HL-60 (cell line): ENCODE results near the gene ZNF804A.

Source experiments
- DNase-seq, 2 experiments: peaks; one replicate each; pipeline ENCODE4 v3.0.0-alpha.2; 2010 to 2020; ENCODE audit warnings: low read depth in 1 of 2, low spot score in 1 of 2
- H3K27ac ChIP-seq: fragments of 250-450 bp; sonication (Bioruptor Pico); replicated peaks from 2 replicates; pipeline ENCODE4 v1.5.1; 2020; ENCODE audit warnings: mild to moderate bottlenecking, moderate library complexity
- H3K27me3 ChIP-seq: fragments of 250-450 bp; sonication (Bioruptor Pico); 2 replicates; pipeline ENCODE4 v1.5.1; 2021; ENCODE audit warnings: mild to moderate bottlenecking, moderate library complexity; ENCODE audit not compliant: insufficient read depth, poor library complexity, severe bottlenecking
- H3K4me3 ChIP-seq: replicated peaks from 2 replicates; pipeline ENCODE4 v1.5.1; 2011; ENCODE audit warnings: mild to moderate bottlenecking, control low read depth, low read length; ENCODE audit not compliant: insufficient read depth
- GABPA ChIP-seq: IDR thresholded peaks from 2 replicates; pipeline ENCODE4 v1.6.1; 2012; ENCODE audit warnings: low read depth
- POLR2AphosphoS5 ChIP-seq: IDR thresholded peaks from 2 replicates; pipeline ENCODE4 v1.6.1; 2012; ENCODE audit warnings: low read depth
- SPI1 ChIP-seq: IDR thresholded peaks from 2 replicates; pipeline ENCODE4 v1.6.1; 2012; ENCODE audit warnings: low read depth, mild to moderate bottlenecking, borderline replicate concordance
- TF ChIP-seq, protein P1 (sequence below): IDR thresholded peaks from one replicate; pipeline ENCODE4 v1.5.1; 2011; ENCODE audit warnings: low read length, control low read depth, inconsistent platforms; ENCODE audit not compliant: insufficient read depth
- TF ChIP-seq, protein P2 (sequence below): IDR thresholded peaks from 2 replicates; pipeline ENCODE4 v1.6.1; 2012; ENCODE audit warnings: low read depth; ENCODE audit not compliant: insufficient replicate concordance

ZNF804A gene

DNA sequence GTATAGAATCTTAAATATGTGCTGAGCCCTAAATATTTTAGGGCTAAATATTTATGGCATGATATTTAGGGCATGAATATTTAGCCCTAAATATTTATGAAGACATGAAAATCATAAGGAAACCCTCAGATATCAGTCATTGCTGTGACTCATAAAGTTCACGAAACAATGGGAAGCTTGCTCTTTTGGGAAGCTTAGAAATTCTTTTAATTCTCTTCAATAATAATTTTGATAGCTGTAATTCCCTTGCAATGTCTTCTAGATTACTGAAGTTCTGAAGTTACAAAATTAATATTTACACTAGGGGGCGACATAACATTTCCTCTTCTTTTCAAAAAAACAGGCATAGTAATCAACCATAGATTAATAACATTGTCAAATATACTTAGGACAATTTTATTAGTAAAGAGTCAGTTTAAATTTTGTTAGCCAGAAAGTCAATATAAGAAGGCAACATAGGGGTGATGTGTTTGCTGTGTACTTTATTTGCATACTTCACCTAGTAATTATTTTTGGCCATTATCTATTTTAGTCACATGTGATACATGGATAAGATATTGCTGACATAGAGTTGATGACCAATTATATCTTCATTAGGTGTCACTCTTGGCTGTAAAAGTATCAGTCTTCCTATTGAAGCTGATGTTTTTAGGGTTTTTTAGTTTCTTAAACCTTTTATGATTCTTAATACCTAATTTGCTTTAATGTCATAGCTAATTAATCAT lies 13.2 kb downstream of the ZNF804A start:
- TF ChIP-seq, protein P1, sequence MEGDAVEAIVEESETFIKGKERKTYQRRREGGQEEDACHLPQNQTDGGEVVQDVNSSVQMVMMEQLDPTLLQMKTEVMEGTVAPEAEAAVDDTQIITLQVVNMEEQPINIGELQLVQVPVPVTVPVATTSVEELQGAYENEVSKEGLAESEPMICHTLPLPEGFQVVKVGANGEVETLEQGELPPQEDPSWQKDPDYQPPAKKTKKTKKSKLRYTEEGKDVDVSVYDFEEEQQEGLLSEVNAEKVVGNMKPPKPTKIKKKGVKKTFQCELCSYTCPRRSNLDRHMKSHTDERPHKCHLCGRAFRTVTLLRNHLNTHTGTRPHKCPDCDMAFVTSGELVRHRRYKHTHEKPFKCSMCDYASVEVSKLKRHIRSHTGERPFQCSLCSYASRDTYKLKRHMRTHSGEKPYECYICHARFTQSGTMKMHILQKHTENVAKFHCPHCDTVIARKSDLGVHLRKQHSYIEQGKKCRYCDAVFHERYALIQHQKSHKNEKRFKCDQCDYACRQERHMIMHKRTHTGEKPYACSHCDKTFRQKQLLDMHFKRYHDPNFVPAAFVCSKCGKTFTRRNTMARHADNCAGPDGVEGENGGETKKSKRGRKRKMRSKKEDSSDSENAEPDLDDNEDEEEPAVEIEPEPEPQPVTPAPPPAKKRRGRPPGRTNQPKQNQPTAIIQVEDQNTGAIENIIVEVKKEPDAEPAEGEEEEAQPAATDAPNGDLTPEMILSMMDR, result no peak
- TF ChIP-seq, protein P2, sequence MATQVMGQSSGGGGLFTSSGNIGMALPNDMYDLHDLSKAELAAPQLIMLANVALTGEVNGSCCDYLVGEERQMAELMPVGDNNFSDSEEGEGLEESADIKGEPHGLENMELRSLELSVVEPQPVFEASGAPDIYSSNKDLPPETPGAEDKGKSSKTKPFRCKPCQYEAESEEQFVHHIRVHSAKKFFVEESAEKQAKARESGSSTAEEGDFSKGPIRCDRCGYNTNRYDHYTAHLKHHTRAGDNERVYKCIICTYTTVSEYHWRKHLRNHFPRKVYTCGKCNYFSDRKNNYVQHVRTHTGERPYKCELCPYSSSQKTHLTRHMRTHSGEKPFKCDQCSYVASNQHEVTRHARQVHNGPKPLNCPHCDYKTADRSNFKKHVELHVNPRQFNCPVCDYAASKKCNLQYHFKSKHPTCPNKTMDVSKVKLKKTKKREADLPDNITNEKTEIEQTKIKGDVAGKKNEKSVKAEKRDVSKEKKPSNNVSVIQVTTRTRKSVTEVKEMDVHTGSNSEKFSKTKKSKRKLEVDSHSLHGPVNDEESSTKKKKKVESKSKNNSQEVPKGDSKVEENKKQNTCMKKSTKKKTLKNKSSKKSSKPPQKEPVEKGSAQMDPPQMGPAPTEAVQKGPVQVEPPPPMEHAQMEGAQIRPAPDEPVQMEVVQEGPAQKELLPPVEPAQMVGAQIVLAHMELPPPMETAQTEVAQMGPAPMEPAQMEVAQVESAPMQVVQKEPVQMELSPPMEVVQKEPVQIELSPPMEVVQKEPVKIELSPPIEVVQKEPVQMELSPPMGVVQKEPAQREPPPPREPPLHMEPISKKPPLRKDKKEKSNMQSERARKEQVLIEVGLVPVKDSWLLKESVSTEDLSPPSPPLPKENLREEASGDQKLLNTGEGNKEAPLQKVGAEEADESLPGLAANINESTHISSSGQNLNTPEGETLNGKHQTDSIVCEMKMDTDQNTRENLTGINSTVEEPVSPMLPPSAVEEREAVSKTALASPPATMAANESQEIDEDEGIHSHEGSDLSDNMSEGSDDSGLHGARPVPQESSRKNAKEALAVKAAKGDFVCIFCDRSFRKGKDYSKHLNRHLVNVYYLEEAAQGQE, result no peak
- TF ChIP-seq GABPA (no peak), POLR2AphosphoS5 (no peak), SPI1 (no peak)
- no peak for DNase-seq
- Histone ChIP-seq H3K4me3 (no peak overlapping the region), H3K27ac (no peak overlapping the region), H3K27me3 (no peaks in the 10 kb centered on the region)

DNA sequence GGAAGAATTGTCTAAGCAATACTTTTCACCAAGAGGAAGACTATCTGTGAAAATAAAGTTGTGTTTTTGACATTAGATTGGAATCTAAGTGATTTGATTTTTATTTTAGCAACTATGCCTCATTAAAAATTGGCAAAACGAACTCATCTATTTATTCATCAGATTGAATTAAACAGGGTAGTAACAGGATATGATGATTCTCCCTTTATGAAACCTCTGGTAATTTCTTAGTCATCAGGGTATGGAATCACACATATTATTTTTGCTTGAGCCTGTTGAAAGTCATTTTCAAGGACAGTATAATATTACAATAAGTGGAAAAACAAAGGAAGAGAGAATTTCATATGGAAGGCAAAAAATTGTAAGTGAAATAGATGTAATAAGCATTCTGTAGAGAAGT lies 22.0 kb downstream of the ZNF804A start:
- H3K4me3 ChIP-seq, result no peak overlapping the region
- no peaks in the 10 kb centered on the region for H3K27me3 ChIP-seq
- H3K27ac ChIP-seq, result no peak overlapping the region
- DNase-seq, result no peak
- TF ChIP-seq POLR2AphosphoS5, result no peak
- TF ChIP-seq, protein P1, result no peak
- TF ChIP-seq, protein P2, result no peak

DNA sequence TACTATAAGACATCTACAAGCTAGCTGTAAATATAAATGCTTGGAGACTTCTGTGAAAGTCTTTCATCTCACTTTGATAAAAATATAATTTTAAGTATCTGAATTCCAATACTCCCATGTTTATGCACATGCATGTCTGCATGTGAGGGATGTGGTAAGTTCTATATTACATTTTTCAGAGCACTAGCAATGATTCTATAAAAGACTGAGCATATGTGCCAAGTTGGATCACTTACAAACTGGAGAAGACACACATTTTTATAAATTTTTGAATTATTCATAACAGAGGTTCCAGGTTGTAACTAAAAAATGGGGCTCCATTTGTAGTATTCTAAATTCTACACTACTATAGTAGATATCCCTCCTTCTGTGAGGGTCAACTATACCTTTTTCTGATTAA lies 26.0 kb downstream of the ZNF804A start:
- H3K27me3 ChIP-seq, result no peaks in the 10 kb centered on the region
- DNase-seq, result no peak
- TF ChIP-seq SPI1 (no peak), GABPA (no peak), POLR2AphosphoS5 (no peak)
- TF ChIP-seq, protein P1, result no peak
- TF ChIP-seq, protein P2, result no peak
- no peak overlapping the region for H3K4me3 ChIP-seq
- H3K27ac ChIP-seq, result no peak overlapping the region
